DMS53 (cell line): Measurements from ENCODE around the gene GNPNAT1.
"Not testable (repeated sequence)": the region's sequence is repeated elsewhere in the genome, so short reads cannot be mapped to it uniquely, and the experiment has no call there.

Experiments used
- DNase-seq: peaks from one replicate; lab custom pipeline; 2025; lab: John Stamatoyannopoulos, UW

The GNPNAT1 gene

DNA sequence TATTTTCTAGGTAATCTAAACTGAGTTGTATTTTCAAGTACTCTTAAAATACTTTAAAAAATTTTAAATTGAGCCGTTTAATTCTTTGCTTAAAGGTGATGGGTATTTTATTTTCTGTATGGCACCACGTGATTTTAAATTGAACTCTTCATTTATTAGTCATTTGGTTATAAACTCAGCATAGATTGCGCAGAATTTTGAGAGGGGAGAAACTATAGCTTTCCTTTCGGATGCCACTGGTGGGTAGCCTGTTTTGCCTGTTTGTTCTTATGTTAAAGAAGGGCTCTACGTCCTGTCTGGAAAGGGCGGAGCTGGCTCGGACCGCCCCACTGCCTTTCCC, 61.9 kb downstream of the GNPNAT1 start:
- no peak for DNase-seq

DNA sequence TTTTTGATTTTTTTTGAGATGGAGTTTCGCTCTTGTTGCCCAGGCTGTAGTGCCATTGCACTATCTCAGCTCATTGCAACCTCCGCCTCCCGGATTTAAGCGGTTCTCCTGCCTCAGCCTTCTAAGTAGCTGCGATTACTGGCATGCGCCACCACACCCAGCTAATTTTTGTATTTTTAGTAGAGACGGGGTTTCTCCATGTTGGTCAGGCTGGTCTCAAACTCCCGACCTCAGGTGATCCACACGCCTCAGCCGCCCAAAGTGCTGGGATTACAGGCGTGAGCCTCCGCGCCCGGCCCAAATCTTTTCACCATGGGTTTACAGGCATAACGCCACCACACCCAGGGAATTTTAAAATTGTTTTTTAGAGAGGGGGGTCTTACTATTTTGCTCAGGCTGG, 62.4 kb downstream of the GNPNAT1 start:
- not testable (repeated sequence) for DNase-seq

DNA sequence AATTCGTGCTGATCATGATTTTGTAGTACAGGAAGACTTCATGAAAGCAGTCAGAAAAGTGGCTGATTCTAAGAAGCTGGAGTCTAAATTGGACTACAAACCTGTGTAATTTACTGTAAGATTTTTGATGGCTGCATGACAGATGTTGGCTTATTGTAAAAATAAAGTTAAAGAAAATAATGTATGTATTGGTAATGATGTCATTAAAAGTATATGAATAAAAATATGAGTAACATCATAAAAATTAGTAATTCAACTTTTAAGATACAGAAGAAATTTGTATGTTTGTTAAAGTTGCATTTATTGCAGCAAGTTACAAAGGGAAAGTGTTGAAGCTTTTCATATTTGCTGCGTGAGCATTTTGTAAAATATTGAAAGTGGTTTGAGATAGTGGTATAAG, 63.9 kb downstream of the GNPNAT1 start:
- not testable (repeated sequence) for DNase-seq
